ENCODE results near the gene YRDC. TPM values are rescaled to one million over a fixed set of nuclear protein-coding genes. Genes with fewer than 3 reads are reported as not detected.

YRDC gene
- total and polyA plus RNA-seq, 7 donors, result 4.4 to 19.0 (median 12.4) TPM

DNA sequence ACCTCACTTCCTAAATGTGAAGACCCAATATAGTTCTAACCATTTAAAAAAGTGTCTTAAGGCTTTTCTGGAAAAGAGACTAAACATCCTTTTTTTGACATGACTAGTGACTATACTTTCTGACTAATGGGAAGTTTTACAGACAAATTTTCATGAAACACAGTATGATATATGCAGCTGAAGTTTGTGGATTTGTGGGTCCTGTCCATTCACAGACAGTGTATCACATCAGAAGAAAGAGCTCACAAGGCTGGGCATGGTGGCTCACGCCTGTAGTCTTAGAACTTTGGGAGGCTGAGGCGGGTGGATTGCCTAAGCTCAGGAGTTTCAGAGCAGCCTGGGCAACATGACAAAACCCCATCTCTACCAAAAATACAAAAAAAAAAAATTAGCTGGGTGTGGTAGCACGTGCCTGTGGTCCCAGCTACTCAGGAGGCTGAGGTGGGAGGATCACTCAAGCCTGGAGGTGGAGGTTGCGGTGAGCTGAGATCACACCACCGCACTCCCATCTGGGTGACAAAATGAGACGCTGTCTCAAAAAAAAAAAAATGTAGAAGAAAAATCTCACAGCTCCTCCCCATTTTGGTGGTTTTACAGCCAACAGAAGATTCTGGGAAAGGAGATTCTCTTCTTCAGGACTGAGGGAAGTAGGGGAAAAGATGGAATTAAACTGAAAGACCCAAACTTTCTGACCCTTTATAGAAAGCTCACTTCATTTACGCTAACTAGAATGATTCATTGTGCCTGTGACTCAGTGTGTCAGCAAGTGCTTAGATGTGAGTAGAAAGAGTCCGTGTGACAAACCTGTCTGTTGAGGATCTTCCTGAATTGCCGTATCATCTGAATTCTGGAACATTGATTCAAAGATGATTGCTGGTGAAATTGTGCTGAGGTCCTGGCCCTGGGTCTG lies 15.2 kb upstream of the YRDC start:
- Histone ChIP-seq H3K27ac (no peak overlapping the region), H3K4me3 (no peak overlapping the region), H3K36me3 (peaks cover 13 to 68% (median 23%) of the 10 kb centered on the region in 4 donors), H3K4me1 (no peaks in the 10 kb centered on the region), H3K27me3 (no peaks in the 10 kb centered on the region), H3K9me3 (no peaks in the 10 kb centered on the region)
- 91 to 94% methylated on average over 9 of the region's 9 CpGs for WGBS, 2 donors
- no peak for DNase-seq
- no peak for TF ChIP-seq POLR2A (IDR thresholded peaks at IDR 0.05)
- TF ChIP-seq, protein P1, sequence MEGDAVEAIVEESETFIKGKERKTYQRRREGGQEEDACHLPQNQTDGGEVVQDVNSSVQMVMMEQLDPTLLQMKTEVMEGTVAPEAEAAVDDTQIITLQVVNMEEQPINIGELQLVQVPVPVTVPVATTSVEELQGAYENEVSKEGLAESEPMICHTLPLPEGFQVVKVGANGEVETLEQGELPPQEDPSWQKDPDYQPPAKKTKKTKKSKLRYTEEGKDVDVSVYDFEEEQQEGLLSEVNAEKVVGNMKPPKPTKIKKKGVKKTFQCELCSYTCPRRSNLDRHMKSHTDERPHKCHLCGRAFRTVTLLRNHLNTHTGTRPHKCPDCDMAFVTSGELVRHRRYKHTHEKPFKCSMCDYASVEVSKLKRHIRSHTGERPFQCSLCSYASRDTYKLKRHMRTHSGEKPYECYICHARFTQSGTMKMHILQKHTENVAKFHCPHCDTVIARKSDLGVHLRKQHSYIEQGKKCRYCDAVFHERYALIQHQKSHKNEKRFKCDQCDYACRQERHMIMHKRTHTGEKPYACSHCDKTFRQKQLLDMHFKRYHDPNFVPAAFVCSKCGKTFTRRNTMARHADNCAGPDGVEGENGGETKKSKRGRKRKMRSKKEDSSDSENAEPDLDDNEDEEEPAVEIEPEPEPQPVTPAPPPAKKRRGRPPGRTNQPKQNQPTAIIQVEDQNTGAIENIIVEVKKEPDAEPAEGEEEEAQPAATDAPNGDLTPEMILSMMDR (IDR thresholded peaks at IDR 0.05), result no peak
- TF ChIP-seq EP300 (IDR thresholded peaks at IDR 0.05), result no peak
- no peak for TF ChIP-seq POLR2AphosphoS5 (IDR thresholded peaks at IDR 0.05)
- intact Hi-C loops (cut with DNase I), result no loop called here

DNA sequence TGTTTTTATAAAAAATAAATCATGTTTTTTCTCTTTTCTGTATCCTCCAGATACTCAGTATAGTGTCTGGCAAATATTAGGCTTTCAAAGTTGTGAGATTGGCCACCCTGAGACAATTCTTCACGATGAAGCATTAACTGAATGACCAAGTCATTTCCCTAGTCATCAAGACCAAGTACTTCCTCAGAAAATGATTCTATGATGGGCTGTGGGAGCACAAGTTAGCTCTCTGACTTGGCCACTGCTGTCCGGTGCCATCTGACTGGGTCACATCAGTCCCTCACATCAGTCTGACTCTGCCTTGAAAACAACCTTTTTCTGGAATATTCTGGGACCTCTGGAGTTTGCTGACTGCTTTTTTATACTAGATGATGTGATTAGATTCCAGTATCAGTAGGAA lies 13.5 kb upstream of the YRDC start:
- TF ChIP-seq EP300 (IDR thresholded peaks at IDR 0.05) (no peak), POLR2AphosphoS5 (IDR thresholded peaks at IDR 0.05) (no peak), POLR2A (IDR thresholded peaks at IDR 0.05) (no peak)
- TF ChIP-seq, protein P1 (IDR thresholded peaks at IDR 0.05), result no peak
- 90 to 92% methylated on average over 2 of the region's 2 CpGs for WGBS, 2 donors
- Histone ChIP-seq H3K27me3 (no peaks in the 10 kb centered on the region), H3K9me3 (no peaks in the 10 kb centered on the region), H3K36me3 (peaks cover 16 to 78% (median 24%) of the 10 kb centered on the region in 4 donors), H3K27ac (no peak overlapping the region), H3K4me1 (no peaks in the 10 kb centered on the region), H3K4me3 (no peak overlapping the region)
- no peak for DNase-seq
- intact Hi-C loops (cut with DNase I), result no loop called here

DNA sequence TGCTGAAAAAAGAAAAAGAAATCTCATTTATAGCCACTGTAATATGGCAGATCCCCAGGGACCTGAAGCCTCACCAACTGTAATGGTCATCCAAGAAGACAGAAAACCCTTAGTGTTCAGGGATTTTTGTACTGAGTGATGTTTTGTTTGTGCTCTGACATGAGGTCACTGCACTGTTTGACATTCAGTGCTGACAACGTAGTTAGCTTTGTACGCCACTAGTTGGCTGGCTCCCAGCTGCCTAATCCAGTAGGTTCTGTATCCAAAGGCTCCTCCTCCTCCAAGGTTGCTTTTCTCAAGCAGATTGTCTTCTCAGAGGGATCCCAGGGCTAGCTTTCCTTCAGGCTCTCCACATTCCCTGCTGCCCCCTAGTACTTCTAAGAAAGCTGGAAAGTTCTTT lies 9.5 kb upstream of the YRDC start:
- no peak for DNase-seq

DNA sequence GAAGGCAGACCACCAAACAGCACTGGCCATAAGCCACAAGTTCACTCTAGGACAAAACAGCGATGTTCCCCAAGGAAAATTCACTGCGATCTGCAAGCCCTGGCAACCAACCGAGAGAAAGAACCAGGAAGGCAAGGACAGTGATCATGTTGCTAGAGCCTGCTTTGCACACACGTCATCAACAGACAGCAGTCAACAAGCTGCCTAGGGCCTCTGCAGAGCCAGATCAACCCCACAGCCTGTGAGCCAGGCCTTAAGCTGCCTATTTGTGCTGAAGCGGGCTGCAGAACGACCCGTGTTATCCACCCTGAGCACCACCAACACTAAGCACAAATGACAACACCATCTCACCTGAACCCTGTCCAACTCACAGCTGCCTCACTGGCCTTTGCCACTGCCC lies 6.2 kb upstream of the YRDC start:
- Histone ChIP-seq H3K4me1 (peaks cover 0 to 13% (median 7%) of the 10 kb centered on the region in 4 donors), H3K9me3 (no peaks in the 10 kb centered on the region), H3K4me3 (no peak overlapping the region), H3K27ac (no peak overlapping the region), H3K36me3 (peaks cover 4 to 47% (median 15%) of the 10 kb centered on the region in 4 donors), H3K27me3 (no peaks in the 10 kb centered on the region)
- intact Hi-C loops (cut with DNase I), result no loop called here
- 94 to 95% methylated on average over 7 of the region's 7 CpGs for WGBS, 2 donors
- DNase-seq, result no peak
- TF ChIP-seq EP300 (IDR thresholded peaks at IDR 0.05), result no peak
- TF ChIP-seq POLR2A (IDR thresholded peaks at IDR 0.05), result no peak
- TF ChIP-seq, protein P1 (IDR thresholded peaks at IDR 0.05), result no peak
- TF ChIP-seq POLR2AphosphoS5 (IDR thresholded peaks at IDR 0.05), result no peak

More for the DNA sequence above, 9.5 kb upstream of the YRDC start:
- Histone ChIP-seq H3K27me3 (no peaks in the 10 kb centered on the region), H3K9me3 (no peaks in the 10 kb centered on the region), H3K27ac (peak overlapping the region in 1 of 4 donors; percentile 72), H3K4me1 (no peaks in the 10 kb centered on the region), H3K4me3 (no peak overlapping the region), H3K36me3 (peaks cover 15 to 76% (median 26%) of the 10 kb centered on the region in 4 donors)
- TF ChIP-seq POLR2AphosphoS5 (IDR thresholded peaks at IDR 0.05) (no peak), POLR2A (IDR thresholded peaks at IDR 0.05) (no peak), EP300 (IDR thresholded peaks at IDR 0.05) (no peak)
- TF ChIP-seq, protein P1 (IDR thresholded peaks at IDR 0.05), result no peak
- 15 to 59% methylated on average over 2 of the region's 2 CpGs for WGBS, 2 donors
- intact Hi-C loops (cut with DNase I), result no loop called here

Data from sigmoid colon (tissue), 7 donors.